ENCODE data around the gene PDGFD. TPM values are rescaled to one million over a fixed set of nuclear protein-coding genes. Genes with fewer than 3 reads are reported as not detected.

The PDGFD gene
- total RNA-seq, 1 experiment from 2014 or later: 1.7 TPM

DNA sequence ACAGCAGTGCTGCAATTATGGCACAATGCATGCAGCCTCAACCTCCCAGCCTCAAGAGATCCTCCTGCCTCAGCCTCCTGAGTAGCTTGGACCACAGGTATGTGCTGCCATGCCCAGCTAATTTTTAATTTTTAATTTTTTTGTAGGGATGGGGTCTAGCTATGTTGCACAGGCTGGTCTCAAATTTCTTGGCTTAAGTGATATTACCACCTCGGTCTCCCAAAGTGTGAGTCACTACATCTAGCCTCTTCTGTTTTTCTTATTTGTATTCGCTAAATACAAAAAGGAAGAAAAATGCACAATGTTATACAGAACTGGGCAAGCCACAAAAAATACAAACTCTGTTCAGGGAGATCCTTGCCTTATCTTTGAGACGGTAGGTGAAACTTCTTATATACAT lies 65.4 kb downstream of the PDGFD start:
- Histone ChIP-seq H3K23me2 (ENCODE audit: insufficient read length, low read depth, low read length, poor library complexity, severe bottlenecking) (no peaks in the 10 kb centered on the region), H2BK5ac (ENCODE audit: insufficient read length, low read length) (no peak overlapping the region), H4K8ac (replicated peaks; ENCODE audit: insufficient read length, low read depth, low read length) (no peak overlapping the region), H3K9ac (ENCODE audit: extremely low read depth, insufficient read length, low read length) (no peak overlapping the region), H3K79me1 (ENCODE audit: insufficient read depth, low read depth, low read length, poor library complexity, severe bottlenecking) (no peaks in the 10 kb centered on the region), H2AFZ (ENCODE audit: low read length) (no peak overlapping the region), H3K4me2 (ENCODE audit: insufficient read depth, insufficient read length, low read length) (no peak overlapping the region), H2BK120ac (ENCODE audit: low read depth, low read length, poor library complexity, severe bottlenecking) (no peak overlapping the region), H3K4ac (ENCODE audit: low read depth, low read length) (no peak overlapping the region), H3K18ac (ENCODE audit: insufficient read length, low read depth, low read length) (no peak overlapping the region), H3K27ac (ENCODE audit: insufficient read length, low read depth, low read length) (no peak overlapping the region), H3K4me1 (ENCODE audit: insufficient read depth, low read length) (no peaks in the 10 kb centered on the region), H3T11ph (ENCODE audit: low read length) (no peak overlapping the region), H3K56ac (ENCODE audit: insufficient read length, low read depth, low read length) (no peak overlapping the region), H2BK20ac (ENCODE audit: low read depth, low read length, poor library complexity, severe bottlenecking) (no peak overlapping the region), H2AK5ac (ENCODE audit: insufficient read length, low read length) (no peak overlapping the region), H2BK12ac (ENCODE audit: insufficient read length, low read depth, low read length) (no peak overlapping the region), H3K23ac (ENCODE audit: insufficient read length, low read depth, low read length) (no peak overlapping the region), H4K91ac (ENCODE audit: insufficient read length, low read depth, low read length) (no peak overlapping the region), H2BK15ac (ENCODE audit: low read depth, low read length) (no peak overlapping the region), H3K9me3 (ENCODE audit: control insufficient read depth, low read depth, low read length) (no peaks in the 10 kb centered on the region), H3K27me3 (ENCODE audit: insufficient read depth, low read length) (no peaks in the 10 kb centered on the region), H3K79me2 (ENCODE audit: insufficient read depth, low read length) (no peaks in the 10 kb centered on the region), H4K5ac (ENCODE audit: insufficient read length, low read depth, low read length) (no peak overlapping the region), H3K14ac (ENCODE audit: insufficient read depth, low read length) (no peak overlapping the region), H4K20me1 (ENCODE audit: control insufficient read depth, insufficient read depth, insufficient read length) (no peaks in the 10 kb centered on the region)
- no peak overlapping the region for H3K27ac Mint-ChIP-seq
- WGBS (ENCODE audit: extremely low coverage, insufficient read length, low lambda C conversion rate): no CpG with 5 or more reads among the region's 3 CpGs
- H3K36me3 Mint-ChIP-seq (ENCODE audit: insufficient read depth in 1 of 3, low read depth in 3 of 3): peaks cover 0 to 3% (median 0%) of the 10 kb centered on the region in 3 experiments; a peak in 1 of 7 replicates
- peaks cover 0 to 2% of the 10 kb centered on the region in 2 experiments; a peak in 3 of 5 replicates for H3K9me3 Mint-ChIP-seq
- DNase-seq: no peak
- TF ChIP-seq, protein P1, sequence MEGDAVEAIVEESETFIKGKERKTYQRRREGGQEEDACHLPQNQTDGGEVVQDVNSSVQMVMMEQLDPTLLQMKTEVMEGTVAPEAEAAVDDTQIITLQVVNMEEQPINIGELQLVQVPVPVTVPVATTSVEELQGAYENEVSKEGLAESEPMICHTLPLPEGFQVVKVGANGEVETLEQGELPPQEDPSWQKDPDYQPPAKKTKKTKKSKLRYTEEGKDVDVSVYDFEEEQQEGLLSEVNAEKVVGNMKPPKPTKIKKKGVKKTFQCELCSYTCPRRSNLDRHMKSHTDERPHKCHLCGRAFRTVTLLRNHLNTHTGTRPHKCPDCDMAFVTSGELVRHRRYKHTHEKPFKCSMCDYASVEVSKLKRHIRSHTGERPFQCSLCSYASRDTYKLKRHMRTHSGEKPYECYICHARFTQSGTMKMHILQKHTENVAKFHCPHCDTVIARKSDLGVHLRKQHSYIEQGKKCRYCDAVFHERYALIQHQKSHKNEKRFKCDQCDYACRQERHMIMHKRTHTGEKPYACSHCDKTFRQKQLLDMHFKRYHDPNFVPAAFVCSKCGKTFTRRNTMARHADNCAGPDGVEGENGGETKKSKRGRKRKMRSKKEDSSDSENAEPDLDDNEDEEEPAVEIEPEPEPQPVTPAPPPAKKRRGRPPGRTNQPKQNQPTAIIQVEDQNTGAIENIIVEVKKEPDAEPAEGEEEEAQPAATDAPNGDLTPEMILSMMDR (conservative IDR thresholded peaks at IDR 0.05): no peak
- H3K27me3 Mint-ChIP-seq (ENCODE audit: low read depth): no peaks in the 10 kb centered on the region
- H3K4me1 Mint-ChIP-seq: no peaks in the 10 kb centered on the region
- H3K4me3 Mint-ChIP-seq: no peak overlapping the region
